ENCODE measurements around the gene PHOSPHO2.
A peak's percentile ranks its signal among the peaks of the same experiment; 100 is the strongest.

PHOSPHO2 gene

DNA sequence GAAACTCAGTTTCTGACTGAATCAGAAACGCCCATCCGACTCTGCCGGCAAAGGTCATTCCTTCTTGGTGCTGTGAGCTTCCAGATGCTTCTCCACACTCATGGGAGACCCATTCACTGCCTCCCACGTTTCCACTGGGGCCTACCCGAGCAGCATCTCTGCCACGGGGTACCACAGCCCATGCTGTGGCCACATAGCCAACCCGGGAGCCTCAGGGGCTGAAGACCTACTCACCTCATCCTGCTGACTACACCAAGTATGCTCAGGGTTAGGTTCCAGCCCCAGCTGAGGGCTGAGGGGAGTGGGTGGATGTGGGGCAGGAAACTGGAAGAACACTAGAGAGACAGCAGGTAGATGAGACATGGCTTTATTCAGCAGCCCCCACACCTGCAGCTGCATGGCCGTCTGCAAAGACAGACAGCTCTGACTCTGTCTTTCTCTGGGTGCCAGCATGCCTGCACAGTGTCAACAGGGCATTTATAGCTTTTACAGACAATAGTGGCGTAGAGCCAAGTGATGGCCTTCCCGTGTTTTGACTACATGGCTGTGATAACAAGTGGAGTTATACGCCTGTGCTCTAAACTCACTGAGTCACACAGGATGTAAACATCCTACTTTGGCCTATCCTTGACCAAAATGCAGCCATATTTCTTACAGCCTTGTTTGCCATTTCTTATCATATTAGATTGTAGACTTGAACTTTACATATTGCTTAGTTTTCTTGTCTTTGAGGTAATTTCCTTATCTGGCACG, 22.8 kb downstream of the PHOSPHO2 start:
- DNase-seq (ENCODE audit: low spot score) = no peak

DNA sequence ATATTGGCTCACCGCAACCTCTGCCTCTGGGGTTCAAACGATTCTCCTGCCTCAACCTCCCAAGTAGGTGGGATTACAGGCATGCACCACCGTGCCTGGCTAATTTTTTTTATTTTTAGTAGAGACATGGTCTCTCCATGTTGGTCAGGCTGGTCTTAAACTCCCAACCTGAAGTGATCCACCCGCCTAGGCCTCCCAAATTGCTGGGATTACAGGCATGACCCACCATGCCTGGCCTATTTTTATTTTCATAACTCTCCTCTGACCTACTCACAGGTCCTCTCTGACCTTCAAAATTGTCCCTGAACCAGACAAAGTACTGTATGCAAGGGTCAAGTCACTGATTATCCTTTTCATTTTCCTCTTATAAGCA, 23.4 kb downstream of the PHOSPHO2 start:
- no peak for DNase-seq (ENCODE audit: low spot score)

DNA sequence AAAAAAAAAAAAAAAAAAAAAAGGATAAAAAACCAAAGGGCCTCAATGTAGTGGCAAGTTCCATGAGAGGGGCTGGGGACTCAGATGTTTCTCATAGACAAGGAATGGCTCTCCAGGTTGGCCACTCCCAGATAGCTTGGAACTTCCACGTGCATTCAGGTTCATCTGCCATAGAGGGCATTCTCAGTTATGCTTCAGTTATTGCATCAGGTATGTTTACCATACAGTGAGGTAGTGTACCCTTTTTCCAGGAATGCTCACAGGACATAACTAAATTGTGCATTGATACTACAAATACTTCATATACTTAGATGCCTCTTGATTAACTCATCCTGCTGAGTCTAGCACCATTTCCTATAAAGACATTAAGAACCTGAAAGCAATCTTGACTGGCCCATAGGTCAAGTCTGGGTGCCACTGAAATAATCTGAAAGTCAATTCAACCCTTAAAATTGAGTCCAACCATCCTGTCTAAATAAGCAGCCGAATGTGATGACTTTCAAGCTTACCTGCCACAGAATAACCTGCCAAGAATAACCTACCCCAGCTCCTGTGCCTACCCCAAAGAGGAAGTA, 24.7 kb downstream of the PHOSPHO2 start:
- no peak for DNase-seq (ENCODE audit: low spot score)

DNA sequence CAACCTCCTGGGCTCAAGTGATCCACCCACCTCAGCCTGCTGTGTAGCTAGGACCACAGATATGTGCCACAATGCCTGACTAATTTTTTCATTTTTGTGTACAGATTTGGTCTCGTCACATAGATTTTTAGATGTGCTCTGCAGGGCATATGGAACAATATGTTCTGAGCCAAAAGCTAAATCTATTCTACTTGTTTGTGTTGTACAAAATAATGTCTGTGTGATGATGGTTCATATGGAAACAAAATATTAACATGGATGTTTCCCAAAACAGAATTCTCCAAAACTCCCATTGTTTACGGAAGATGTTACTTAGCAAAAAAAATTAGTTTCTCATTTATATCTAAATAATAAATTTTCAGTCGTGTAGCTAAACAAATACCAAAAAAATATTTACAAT, 26.7 kb downstream of the PHOSPHO2 start:
- DNase-seq (ENCODE audit: low spot score) = no peak

DNA sequence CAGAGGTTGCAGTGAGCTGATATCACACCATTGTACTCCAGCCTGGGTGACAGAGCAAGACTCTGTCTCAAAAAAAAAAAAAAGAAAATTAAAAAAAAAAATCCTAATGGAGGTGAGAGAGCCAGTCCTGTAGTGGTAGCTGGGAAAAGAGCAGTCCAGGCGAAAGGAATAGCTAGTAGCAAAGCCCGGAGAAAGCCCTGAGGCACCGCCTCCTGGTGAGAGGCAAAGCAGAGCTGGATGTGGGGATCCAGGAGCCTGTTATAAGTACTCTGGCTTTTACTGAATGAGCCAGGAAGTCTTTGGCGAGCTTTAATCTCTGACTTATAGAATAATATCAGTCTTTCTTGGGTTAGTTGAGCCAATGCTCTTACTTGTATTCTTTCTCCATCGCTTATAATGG, 32.8 kb downstream of the PHOSPHO2 start:
- no peak for DNase-seq (ENCODE audit: low spot score)

DNA sequence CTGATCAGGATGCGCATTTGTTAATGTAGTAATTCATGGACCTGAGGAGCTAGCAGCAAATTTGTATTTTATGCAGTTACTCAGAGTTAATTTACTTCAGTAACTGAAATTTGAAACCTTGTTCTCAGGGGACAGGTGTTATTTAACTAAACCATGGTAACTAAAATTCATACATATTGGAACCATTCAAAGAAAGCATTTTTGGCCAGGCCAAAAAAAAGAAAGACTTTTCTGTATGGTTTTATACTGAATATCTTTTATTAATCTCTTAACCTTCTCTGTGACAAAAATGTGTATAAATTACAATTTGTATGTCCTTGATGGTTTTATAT, 35.0 kb downstream of the PHOSPHO2 start:
- no peak for DNase-seq (ENCODE audit: low spot score)

DNA sequence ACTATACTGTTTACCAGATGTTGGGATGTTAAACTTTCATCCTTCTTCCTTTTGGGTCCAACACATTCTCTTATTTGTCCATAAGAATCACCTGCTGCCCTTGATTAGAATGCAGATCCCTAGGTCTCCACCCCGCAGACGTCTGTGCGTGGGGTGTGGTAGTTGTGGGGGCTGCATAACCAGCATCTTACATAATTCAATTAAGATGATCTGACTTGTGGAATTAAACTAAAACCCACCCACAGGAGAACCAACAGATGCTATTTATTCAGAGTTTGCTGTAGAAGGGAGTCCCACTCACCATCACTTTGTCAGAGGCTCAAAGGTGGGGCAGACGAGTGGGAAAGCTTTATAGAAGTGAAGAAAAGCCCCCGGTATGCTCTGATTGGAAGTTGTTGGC, 37.8 kb downstream of the PHOSPHO2 start:
- DNase-seq (ENCODE audit: low spot score) = no peak

DNA sequence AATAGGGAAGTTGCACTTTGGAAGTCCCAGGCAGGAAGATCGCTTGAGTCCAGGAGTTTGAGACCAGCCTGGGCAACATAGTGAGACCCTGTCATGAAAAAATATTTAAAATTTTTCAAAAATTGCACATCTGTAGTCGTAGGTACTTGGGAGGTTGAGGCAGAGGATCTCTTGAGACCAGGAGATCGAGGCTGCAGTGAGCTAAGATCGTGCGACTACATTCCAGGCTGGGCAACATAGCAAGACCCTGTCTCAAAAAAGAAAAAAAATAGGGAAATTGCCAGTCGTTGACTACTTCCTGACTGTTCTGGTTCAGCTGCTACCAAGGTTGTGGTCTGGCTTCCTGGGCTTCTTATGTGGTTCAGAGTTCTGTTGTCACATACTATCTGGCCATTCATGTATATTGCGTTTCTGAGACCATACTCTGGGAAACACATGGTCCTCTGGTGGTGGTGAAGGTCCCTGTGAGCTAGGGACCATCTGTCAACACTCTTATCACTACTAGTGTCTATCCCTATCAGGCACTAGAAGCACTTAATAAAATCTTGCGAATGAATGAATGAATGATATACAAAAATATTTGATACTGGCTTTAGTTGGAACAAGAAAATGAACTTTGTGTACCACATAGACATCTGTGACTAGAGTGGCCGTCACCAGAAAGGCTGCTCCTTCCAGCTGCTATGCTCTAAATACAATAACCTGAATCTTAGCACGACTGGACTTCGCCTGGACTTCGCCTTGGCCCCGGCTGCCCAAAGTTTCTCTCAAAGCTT, 38.5 kb downstream of the PHOSPHO2 start:
- DNase-seq (ENCODE audit: low spot score) = peak; percentile 19

DNA sequence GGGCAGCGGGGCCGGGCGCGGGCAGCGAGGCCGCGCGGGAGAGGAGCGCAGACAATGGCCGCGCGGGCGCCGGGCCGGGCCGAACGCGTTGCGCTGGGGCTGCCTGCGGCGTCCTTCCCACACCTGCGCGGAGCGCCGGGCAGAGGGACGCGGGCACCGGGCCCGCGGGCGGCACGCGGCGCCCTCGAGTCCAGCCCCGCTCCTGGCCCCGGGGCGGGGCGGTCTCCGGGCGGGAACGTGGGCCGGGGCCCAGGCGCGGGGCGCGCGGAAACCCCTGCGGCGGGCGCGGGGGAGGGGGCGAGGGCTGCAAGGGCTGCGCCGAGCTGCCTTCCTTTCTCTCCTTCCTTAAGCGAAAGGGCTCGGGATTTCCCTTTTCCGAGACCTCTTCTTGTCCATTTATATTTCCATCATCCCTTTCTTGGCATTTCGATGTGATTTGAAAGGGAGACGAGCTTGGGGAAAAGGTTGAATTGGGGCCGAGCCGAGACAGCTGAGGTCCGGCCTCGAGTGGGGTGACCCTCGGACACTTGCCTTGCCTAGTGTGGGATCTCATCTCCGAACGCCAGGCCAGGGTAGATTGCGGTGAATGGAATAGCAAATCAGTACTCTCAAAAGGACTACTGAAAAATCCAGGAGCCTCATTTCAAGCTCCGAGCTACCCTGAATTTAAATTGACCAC, 40.0 kb downstream of the PHOSPHO2 start:
- DNase-seq (ENCODE audit: low spot score) = no peak

DNA sequence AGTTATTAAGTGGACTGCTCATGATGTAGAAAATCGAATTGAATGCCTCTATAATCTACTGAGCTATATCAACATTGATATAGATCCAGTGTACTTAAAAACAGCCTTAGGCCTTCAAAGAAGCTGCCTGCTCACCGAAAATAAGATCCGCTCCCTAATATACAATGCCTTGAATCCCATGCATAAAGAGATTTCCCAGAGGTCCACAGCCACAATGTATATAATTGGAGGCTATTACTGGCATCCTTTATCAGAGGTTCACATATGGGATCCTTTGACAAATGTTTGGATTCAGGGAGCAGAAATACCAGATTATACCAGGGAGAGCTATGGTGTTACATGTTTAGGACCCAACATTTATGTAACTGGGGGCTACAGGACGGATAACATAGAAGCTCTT, 41.4 kb downstream of the PHOSPHO2 start:
- DNase-seq (ENCODE audit: low spot score) = no peak

DNA sequence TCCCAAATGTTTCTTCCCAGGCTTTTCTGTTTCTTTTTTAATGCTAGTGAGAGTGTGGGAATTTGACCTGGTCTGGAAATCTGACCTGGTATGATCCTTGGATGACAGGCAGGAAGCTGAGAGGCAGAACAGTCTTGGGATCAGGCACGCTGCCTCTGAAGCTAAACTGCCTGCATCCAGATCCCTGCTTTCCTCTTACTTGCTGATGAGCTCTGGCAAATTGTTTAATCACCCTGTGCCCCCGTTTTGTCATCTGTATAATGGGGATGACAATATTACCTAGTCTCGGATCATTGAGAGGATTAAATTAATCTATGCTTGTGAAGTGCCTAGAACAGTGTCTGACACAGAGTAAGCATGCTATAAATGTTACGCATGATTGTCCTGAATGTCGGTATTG, 42.6 kb downstream of the PHOSPHO2 start:
- DNase-seq (ENCODE audit: low spot score) = no peak

DNA sequence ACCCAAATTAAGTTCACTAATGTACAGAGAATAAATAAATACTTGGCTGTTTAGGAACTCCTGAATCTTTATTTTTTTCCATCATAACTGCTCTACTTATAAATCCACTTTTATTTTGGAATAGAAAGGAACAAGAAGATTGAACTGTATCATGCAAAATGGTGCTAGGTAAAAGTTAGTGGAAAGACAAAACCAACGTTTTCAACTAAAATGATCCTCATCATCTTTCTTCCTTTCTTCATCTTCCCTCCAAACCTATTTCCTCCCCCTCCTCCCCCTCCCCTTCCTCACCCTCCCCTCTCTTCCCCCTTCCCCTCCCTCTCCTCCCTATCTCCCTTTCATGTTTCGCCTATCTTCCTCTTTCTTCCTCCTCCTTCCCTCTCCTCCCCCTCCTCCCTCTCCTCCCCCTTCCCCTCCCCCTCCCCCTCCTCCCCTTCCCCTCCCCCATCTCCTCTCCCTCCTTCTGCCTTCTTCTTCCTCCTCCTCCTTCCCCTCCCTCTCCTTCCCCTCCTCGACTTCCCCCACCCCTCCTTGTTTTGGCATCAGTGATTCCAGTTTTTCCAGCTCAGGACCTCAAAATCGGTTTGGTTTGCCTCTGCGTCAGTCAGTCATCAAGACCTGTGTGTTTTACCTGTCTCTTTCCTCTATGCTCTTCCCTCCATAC, 44.4 kb downstream of the PHOSPHO2 start:
- no peak for DNase-seq (ENCODE audit: low spot score)

DNA sequence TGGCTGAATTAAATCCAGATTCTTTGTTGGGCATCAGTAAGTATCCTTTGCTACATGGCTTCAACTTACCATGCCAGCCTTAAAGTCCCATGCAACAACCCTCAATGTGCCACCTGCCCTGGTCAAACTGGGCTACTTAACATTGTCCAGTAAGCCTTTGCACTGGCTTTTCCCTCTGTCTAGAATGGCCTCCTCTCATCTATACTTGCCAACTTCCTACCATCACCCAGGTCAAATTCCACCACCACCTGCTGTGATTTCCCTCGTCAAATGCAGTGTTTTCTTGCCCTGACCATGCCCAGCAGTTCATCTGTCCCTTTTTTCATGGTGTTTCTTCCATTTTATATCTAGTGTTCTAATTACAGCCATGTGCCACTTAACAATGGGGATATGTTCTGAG, 45.1 kb downstream of the PHOSPHO2 start:
- no peak for DNase-seq (ENCODE audit: low spot score)

DNA sequence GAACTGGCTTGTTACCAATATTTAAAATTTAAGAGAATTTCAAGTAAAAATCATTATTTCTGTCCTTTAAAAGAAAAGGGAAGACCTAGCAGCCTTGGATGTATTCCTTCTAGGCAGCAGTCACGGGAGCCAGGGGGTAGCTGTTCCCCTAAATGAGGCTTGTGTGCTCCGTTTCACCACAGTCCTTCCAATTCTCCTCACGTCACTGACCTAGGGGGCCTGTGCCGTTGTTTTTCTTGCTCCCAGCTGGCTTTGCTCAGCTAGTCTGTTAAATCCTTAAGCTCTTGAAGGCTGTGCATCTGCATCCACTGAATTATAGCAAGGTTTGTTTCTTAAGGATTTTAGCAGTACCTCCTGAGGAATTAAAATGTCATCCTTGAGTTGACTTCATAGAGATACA, 49.3 kb downstream of the PHOSPHO2 start:
- no peak for DNase-seq (ENCODE audit: low spot score)

DNA sequence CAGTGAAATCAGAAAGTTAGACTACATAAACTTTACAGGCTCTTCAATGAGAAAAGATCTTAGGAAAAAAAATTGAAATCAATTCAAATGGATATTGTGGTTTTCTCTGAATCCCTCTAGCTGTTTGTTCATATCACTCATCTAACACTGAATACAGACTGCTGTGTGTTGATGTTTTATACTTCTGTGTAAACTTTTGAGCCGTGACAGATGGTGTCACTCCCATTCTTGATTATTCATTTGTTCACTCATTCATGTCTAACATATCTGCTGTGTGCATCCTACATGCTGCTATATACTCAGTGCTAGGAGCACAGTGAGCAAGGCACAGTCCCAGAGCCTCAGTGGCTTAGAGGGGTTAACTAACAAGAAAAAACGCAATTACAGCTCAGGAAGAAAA, 52.0 kb downstream of the PHOSPHO2 start:
- no peak for DNase-seq (ENCODE audit: low spot score)

DNA sequence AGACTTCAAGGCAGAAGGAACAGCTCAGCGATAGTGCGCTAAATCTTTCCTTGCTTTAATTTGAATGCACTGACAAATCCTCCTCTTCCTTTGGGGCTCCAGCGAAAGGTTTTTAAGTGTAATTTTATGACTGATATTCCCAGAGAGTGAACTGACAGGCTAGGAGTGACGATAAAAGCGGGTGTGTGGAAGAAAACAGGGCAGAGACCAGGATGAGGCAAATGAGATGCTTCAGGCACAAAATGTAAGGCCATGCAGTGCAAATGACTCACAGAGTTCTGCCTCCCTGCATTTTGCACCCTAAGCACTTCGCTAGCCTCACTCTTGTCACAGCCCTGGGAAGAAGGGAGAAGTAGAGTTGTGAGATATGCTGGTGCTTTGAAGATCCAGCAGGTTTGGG, 54.0 kb downstream of the PHOSPHO2 start:
- no peak for DNase-seq (ENCODE audit: low spot score)
